DOHH2 (cell line): ENCODE measurements around the gene PDZRN3.

Source experiments
- EZH2phosphoT487 ChIP-seq: fragments of 200-600 bp; sonication (generic); IDR thresholded peaks from 2 replicates; pipeline ENCODE4 v1.6.1; 2017; ENCODE audit warnings: borderline replicate concordance, mild to moderate bottlenecking, antibody characterized with exemption, low read length, moderate library complexity, mixed read lengths
- TF ChIP-seq, protein P1 (sequence below): fragments of 200-600 bp; sonication (generic); IDR thresholded peaks from one replicate; pipeline ENCODE4 v1.5.1; 2014; ENCODE audit warnings: antibody characterized with exemption, mild to moderate bottlenecking, low read depth, low read length; ENCODE audit not compliant: poor library complexity, severe bottlenecking

DNA sequence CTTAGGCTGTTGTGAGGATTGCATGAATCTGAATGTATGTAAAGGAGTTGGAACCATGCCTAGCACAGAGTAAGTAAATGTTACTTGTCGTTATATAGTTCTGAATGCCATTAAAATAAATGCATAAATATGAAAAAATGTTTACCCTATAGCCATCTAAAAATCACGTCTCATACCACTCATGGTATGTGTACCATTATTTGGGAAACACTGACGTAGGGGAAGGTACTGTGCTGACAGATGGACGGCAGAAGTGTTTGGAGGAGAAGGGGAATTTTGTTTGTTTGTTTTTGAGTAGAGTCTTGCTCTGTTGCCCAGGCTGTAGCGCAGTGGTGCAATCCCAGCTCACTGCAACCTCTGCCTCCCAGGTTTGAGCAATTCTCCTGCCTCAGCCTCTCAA is 30.5 kb upstream of the PDZRN3 start:
- TF ChIP-seq EZH2phosphoT487: no peak
- TF ChIP-seq, protein P1, sequence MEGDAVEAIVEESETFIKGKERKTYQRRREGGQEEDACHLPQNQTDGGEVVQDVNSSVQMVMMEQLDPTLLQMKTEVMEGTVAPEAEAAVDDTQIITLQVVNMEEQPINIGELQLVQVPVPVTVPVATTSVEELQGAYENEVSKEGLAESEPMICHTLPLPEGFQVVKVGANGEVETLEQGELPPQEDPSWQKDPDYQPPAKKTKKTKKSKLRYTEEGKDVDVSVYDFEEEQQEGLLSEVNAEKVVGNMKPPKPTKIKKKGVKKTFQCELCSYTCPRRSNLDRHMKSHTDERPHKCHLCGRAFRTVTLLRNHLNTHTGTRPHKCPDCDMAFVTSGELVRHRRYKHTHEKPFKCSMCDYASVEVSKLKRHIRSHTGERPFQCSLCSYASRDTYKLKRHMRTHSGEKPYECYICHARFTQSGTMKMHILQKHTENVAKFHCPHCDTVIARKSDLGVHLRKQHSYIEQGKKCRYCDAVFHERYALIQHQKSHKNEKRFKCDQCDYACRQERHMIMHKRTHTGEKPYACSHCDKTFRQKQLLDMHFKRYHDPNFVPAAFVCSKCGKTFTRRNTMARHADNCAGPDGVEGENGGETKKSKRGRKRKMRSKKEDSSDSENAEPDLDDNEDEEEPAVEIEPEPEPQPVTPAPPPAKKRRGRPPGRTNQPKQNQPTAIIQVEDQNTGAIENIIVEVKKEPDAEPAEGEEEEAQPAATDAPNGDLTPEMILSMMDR: no peak
